ENCODE data around the gene NRDC.

DNA sequence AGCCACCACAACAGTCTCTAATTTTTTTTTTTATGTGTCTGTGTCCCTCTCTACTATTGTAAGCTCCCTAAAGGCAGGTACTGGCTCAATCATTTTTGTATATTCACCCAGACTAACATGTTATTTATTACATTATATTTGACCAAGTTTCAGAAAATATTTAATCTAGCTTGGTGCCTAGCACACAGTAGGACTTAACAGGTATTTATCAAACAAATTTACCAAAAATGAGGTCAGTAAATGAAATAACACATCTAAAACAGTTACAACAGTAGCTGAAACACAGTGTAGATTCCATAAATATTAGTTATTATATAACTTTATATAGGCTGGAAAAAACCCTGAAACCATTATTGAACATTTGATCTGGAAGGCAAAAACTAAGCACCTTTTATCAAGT, 2.7 kb downstream of the NRDC start:
- TF ChIP-seq GATA2 (IDR thresholded peaks at IDR 0.05; ENCODE audit: low read depth, low read length) (no peak), GATA3 (IDR thresholded peaks at IDR 0.05; ENCODE audit: low read depth, low read length) (no peak)
